Urothelium cell line (cell line): Measurements from ENCODE around the gene RAB11FIP4.
A peak's percentile ranks its signal among the peaks of the same experiment; 100 is the strongest.

ENCODE experiments used
- DNase-seq: peaks from one replicate; pipeline ENCODE4 v3.0.0; 2011; ENCODE audit warnings: low spot score, mixed read lengths
- FAIRE-seq: peaks from 2 replicates; lab custom pipeline; 2011; peaks lifted over from hg19 to GRCh38; lab: Jason Lieb, UNC

Gene RAB11FIP4

GRCh38 chr17:31515267-31515666, 123.8 kb downstream of the RAB11FIP4 start:
- DNase-seq (no peak), FAIRE-seq (no peak)

DNA sequence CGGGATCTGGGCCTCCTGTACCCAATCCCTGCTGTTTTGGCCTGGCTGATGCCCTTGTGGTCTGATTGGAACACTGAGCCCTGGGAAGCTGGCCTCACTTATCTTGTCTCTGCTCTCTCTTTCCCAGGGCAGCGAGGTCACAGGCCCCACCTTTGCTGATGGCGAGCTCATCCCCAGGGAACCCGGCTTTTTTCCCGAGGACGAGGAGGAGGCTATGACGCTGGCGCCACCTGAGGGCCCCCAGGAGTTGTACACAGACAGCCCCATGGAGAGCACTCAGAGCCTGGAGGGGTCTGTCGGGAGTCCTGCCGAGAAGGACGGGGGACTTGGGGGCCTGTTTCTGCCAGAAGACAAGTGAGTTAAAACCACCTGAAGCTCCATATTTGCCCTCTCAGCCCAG, 126.0 kb downstream of the RAB11FIP4 start:
- no peak for DNase-seq

DNA sequence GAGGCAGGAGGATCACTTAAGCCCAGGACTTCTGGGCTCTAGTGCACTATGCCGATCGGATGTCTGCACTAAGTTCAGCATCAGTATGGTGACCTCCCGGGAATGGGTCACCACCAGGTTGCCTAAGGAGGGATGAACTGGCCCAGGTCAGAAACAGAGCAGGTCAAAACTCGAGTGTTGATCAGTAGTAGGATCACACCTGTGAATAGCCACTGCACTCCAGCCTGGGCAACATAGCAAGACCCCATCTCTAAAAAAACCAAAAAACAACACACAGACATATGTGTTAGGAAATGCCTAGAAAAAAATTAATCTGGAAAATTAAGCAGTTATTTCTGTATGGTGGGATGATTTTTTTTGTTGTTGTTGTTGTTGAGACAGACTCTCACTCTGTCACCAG, 127.0 kb downstream of the RAB11FIP4 start:
- DNase-seq: no peak
- FAIRE-seq: no peak

More for the DNA sequence above, 126.0 kb downstream of the RAB11FIP4 start:
- no peak for FAIRE-seq

DNA sequence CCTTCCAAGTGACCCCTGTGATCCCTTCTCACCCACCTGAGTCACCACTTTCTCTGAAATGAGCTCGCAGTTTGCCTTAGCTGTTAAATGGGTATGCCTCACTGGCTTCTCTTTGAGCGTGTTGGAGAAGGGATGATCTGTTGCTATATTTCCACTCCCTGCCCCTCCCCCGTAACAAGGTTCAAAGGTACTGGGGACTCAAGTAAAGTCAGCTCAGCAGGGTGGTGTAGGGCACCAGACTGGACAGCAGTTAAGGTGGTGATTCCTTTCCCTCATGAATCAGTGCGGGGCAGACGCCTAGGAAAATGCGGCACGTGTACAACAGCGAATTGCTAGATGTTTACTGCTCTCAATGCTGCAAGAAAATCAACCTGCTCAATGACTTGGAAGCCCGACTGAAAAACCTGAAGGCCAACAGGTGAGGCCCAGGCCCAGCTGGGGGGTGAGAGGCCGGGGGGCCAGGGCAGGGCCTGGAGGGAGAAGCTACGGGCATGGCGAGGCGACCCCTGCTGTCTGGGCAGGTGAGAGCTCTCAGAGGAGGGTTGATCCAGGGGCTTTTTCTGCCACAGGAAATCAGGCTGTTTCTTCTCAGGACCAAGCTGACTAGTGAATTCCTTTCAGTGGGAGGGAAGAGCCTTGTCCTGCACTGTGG, 130.3 kb downstream of the RAB11FIP4 start:
- DNase-seq: no peak
- no peak for FAIRE-seq

DNA sequence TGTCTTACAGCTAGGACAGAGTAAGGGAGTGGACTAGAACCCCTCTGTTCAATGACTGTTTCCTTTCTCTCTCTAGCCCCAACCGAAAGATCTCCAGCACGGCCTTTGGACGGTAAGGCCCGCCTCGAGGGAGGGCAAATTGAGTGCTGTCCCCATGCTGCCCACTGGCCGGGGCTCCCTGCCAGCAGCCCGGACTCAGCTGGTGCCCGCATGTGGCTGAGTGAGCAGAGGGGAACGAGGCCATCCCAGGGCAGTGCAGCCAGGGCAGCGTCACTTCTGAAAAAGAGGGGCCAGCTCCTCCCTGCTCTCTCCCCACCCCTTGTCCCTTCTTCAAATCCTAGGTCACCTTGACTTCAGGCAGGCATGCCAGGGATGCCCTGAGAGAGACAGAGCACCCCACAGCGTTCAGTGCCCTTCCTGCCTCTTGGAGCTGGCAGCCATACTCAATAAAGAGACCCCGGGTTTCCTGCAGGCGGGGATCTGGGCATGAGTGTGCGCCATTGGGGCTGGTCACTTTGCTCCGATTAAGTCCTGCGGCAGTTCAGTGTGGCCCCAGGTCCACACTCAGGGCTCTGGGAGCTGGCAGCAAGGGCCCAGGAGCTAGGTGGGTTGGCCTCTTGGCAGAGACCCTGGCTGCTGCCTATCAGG, 130.9 kb downstream of the RAB11FIP4 start:
- FAIRE-seq (no peak), DNase-seq (no peak)

DNA sequence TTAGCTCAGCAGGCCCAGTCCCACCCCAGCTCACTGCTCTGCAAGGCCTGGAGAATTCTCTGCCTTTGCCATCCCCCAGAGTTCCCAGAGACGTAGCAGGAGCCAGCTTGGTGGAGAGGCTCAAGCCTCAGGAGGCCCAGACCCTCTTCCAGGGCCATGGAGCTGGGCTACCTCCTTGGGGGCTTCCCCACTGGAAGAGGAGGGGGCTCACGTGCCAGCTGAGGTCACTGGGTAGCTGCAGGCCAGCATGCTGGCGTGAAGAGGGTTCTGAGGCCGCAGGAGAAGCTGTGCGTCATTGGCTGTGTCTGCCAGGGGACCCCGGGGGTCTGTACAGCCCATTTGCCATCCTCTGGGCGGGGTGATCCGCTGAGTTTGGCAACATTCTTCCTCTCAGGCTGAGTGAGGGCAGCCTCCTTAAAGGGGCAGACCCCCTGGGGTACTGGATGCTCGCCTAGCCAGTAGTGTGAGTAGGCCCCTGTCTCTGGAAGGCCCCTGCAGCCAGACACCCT, 131.6 kb downstream of the RAB11FIP4 start:
- FAIRE-seq: no peak
- DNase-seq: no peak

GRCh38 chr17:31523862-31524730, 132.6 kb downstream of the RAB11FIP4 start:
- FAIRE-seq (no peak), DNase-seq (no peak)

GRCh38 chr17:31524926-31525800, 133.7 kb downstream of the RAB11FIP4 start:
- peak; percentile 87 for DNase-seq
- FAIRE-seq: peak; percentile 74

DNA sequence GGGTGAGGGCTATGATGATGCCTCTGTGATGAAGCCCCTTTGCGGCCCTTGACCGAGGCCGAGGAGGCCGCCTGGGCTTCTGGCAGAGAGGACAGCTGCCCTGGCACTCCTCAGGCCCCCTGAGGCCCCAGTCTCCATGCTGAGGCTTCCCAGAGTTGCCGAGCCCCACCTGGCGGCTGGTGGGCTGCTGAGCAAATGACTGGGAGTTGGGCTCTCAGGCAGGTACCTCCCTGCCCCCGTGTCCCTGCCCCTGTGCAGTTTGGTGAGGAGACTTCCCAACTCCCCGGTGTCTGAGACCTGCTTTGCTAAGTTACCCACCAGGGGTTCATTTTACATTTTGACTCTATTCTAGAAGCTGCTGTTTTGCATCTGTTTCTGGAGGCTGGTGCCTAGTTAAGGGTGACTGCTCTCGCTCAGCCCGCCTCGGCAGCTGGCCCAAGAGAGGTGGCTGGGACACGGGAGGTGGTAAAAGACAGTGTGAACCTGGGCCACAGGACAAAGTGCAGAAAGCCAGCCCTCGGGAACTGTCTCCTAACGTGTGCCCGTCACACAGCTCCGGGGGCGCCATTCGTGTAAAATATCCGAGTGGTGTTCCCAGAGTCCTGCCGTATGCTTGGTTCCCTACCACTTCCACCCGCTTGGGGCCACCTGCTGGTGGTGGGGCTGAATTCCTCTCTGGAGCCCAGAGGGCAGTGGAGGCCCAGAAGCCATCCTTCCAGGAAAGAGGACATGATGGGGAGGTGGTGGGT, 134.5 kb downstream of the RAB11FIP4 start:
- peak; percentile 57 for DNase-seq
- FAIRE-seq: peak; percentile 27

GRCh38 chr17:31527606-31528005, 136.1 kb downstream of the RAB11FIP4 start:
- no peak for FAIRE-seq
- no peak for DNase-seq

- FAIRE-seq (no peak), DNase-seq (no peak)
These were observed 136.9 kb downstream of the RAB11FIP4 start for GRCh38 chr17:31528291-31528874.

DNA sequence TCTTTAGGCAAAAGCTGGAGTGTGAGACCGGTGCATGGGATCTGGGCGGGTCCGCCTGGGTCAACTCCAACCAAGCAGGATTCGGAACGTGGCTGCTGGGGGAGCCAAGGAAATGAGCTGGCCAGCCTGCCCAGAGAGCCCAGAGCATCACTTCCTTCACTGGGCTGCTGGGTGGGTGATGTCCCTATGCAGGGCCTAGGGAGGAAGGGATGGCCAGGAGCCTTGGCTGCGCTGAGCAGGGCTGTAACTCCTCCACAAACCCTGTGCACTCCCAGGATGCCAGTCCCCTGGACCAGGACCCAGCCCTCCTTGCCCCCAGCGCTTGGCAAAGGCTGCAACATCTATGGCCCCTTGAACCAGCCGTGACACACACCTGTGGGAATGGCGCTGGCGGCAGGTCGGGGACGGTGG, 138.4 kb downstream of the RAB11FIP4 start:
- FAIRE-seq (no peak), DNase-seq (no peak)

- DNase-seq (no peak), FAIRE-seq (no peak)
These were observed 139.0 kb downstream of the RAB11FIP4 start for GRCh38 chr17:31530391-31530985.

DNA sequence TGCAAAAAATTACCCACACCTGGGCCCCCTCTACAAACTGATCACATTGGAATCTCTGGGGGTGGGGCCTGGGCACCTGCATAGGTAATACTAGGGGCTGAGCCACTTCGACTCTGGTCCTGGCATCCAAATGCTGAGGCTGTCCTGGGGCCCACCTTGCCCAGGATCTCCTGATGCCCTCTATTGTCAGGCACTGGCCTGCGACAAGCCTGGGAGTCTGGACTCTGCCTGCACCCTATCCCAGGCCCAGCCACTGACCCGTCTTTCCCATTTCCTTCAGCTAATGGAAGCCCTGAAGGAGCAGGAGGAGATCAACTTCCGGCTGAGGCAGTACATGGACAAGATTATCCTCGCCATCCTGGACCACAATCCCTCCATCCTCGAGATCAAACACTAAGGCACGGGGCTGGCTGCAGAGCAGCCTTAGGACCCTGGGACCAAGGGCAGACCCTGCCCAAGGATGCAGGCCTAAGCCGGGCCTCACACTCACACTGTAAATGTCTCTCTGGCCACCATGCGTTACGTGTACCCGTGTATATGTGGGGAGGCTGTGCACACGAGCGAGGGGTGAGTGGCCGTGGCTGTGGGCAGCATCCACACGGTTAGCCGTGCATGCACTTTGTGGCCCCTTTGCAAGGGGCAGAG, 140.0 kb downstream of the RAB11FIP4 start:
- peak; percentile 79 for FAIRE-seq
- DNase-seq: no peak

GRCh38 chr17:31532081-31532480, 140.6 kb downstream of the RAB11FIP4 start:
- FAIRE-seq (no peak), DNase-seq (no peak)

GRCh38 chr17:31532526-31532925, 141.1 kb downstream of the RAB11FIP4 start:
- no peak for DNase-seq
- FAIRE-seq: no peak

GRCh38 chr17:31533546-31534155, 142.2 kb downstream of the RAB11FIP4 start:
- DNase-seq (peak; percentile 90), FAIRE-seq (no peak)
